ENCODE results near the gene DUOX1. TPM values are rescaled to one million over a fixed set of nuclear protein-coding genes. Genes with fewer than 3 reads are reported as not detected.

The DUOX1 gene
- total RNA-seq, 2 donors from 2014 or later, result 0.45 to 0.96 TPM

GRCh38 chr15:45113380-45113990, 16.3 kb upstream of the DUOX1 start:
- intact Hi-C loops (cut with DNase I), result no loop called here
- H3K9me3 ChIP-seq, result no peaks in the 10 kb centered on the region
- TF ChIP-seq, protein P1, sequence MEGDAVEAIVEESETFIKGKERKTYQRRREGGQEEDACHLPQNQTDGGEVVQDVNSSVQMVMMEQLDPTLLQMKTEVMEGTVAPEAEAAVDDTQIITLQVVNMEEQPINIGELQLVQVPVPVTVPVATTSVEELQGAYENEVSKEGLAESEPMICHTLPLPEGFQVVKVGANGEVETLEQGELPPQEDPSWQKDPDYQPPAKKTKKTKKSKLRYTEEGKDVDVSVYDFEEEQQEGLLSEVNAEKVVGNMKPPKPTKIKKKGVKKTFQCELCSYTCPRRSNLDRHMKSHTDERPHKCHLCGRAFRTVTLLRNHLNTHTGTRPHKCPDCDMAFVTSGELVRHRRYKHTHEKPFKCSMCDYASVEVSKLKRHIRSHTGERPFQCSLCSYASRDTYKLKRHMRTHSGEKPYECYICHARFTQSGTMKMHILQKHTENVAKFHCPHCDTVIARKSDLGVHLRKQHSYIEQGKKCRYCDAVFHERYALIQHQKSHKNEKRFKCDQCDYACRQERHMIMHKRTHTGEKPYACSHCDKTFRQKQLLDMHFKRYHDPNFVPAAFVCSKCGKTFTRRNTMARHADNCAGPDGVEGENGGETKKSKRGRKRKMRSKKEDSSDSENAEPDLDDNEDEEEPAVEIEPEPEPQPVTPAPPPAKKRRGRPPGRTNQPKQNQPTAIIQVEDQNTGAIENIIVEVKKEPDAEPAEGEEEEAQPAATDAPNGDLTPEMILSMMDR (IDR thresholded peaks at IDR 0.05), result no peak
- peaks cover 57% of the 10 kb centered on the region for H3K27me3 ChIP-seq
- H3K36me3 ChIP-seq, result no peaks in the 10 kb centered on the region
- peak overlapping the region; percentile 48 for H3K4me3 ChIP-seq
- H3K9ac ChIP-seq (ENCODE audit: low read depth in 2 of 2, low read length in 2 of 2), result no peak overlapping the region
- DNase-seq, result no peak
- no peak overlapping the region for H3K27ac ChIP-seq
- H3K4me1 ChIP-seq, result peaks cover 3% of the 10 kb centered on the region

GRCh38 chr15:45114076-45114750, 15.6 kb upstream of the DUOX1 start, which contains the start of the genes DUOX2 and DUOXA2:
TSS of gene DUOX2 (minus strand) at chr15:45114172. CDS start at chr15:45113411, 761 bp downstream.
TSS of gene DUOXA2 (plus strand) at chr15:45114326. CDS start at chr15:45114606, 280 bp downstream.
- intact Hi-C loops (cut with DNase I), result no loop called here
- Histone ChIP-seq H3K4me1 (peaks cover 3% of the 10 kb centered on the region), H3K36me3 (no peaks in the 10 kb centered on the region), H3K27me3 (peaks cover 57% of the 10 kb centered on the region), H3K9ac (ENCODE audit: low read depth in 2 of 2, low read length in 2 of 2) (no peak within 1 kb of the TSS), H3K9me3 (no peaks in the 10 kb centered on the region), H3K27ac (no peak within 1 kb of the TSS), H3K4me3 (peak within 1 kb of the TSS; percentile 48)
- TF ChIP-seq, protein P1 (IDR thresholded peaks at IDR 0.05), result no peak
- DNase-seq, result peak; percentile 39

- DNase-seq, result no peak
- H3K4me3 ChIP-seq, result peak overlapping the region; percentile 48
- intact Hi-C loops (cut with DNase I), result loop anchor here (5.0 kb wide), 2 partner anchors 62 to 147 kb away; no protein-coding TSS in a partner anchor
Measured at GRCh38 chr15:45114751-45115085, 15.1 kb upstream of the DUOX1 start.

DNA sequence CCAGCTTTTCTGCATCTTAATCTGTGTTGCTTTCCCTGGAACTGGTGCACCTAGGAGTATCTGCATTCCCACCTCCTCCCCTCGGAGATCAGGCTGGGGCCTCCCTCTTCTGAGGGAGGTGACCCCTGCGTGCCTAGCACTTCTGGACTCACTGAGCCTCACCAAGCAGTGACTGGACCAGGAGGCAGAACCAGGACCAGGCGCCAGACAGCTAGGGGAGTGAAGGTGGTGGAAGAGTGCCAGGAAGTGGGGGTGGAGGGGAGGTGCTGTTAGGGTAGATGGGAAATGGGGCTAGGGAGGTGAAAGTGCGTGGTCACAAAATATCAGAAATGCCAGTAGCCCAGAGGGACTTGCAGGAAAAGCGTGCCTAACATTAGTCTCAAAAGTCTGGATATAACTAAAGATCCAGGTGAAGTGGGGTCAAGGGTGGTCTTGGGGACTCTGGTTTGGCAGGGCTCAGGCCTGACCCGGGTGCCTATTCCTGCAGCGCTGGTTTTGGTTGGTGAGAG, 14.4 kb upstream of the DUOX1 start:
- intact Hi-C loops (cut with DNase I), result loop anchor here (5.0 kb wide), 2 partner anchors 63 to 148 kb away; no protein-coding TSS in a partner anchor
- no peaks in the 10 kb centered on the region for H3K36me3 ChIP-seq
- no peaks in the 10 kb centered on the region for H3K9me3 ChIP-seq
- H3K9ac ChIP-seq (ENCODE audit: low read depth in 2 of 2, low read length in 2 of 2), result no peak overlapping the region
- peak overlapping the region; percentile 48 for H3K4me3 ChIP-seq
- no peak overlapping the region for H3K27ac ChIP-seq
- H3K4me1 ChIP-seq, result peaks cover 3% of the 10 kb centered on the region
- TF ChIP-seq, protein P1 (IDR thresholded peaks at IDR 0.05), result no peak
- no peak for DNase-seq
- H3K27me3 ChIP-seq, result peaks cover 57% of the 10 kb centered on the region

More at GRCh38 chr15:45114751-45115085, 15.1 kb upstream of the DUOX1 start:
- H3K9ac ChIP-seq (ENCODE audit: low read depth in 2 of 2, low read length in 2 of 2), result no peak overlapping the region
- H3K9me3 ChIP-seq, result no peaks in the 10 kb centered on the region
- H3K4me1 ChIP-seq, result peaks cover 3% of the 10 kb centered on the region
- H3K27me3 ChIP-seq, result peaks cover 57% of the 10 kb centered on the region
- TF ChIP-seq, protein P1 (IDR thresholded peaks at IDR 0.05), result no peak
- H3K36me3 ChIP-seq, result no peaks in the 10 kb centered on the region
- H3K27ac ChIP-seq, result no peak overlapping the region

DNA sequence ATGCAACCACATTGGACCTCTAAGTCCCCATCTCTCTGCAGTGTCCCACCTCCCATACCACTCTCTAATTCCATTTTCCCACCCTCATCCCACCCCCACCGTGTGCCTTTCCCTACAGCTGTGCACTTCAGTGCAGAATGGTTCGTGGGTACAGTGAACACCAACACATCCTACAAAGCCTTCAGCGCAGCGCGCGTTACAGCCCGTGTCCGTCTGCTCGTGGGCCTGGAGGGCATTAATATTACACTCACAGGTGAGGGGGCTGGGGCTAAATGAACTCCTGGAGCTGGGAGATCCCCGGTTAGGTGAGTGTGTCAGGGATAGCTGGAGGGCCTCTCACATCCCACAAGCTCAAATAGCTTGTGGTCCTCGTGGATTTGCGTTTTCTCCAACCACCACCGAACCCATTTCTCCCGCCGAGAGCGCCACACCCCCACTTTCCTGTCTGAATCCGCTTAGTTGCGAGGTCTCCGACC, 13.8 kb upstream of the DUOX1 start:
- H3K4me1 ChIP-seq, result peaks cover 3% of the 10 kb centered on the region
- no peak overlapping the region for H3K27ac ChIP-seq
- intact Hi-C loops (cut with DNase I), result loop anchor here (5.0 kb wide), 2 partner anchors 64 to 149 kb away; no protein-coding TSS in a partner anchor
- DNase-seq, result no peak
- no peak overlapping the region for H3K9ac ChIP-seq (ENCODE audit: low read depth in 2 of 2, low read length in 2 of 2)
- peaks cover 57% of the 10 kb centered on the region for H3K27me3 ChIP-seq
- no peaks in the 10 kb centered on the region for H3K9me3 ChIP-seq
- TF ChIP-seq, protein P1 (IDR thresholded peaks at IDR 0.05), result no peak
- H3K4me3 ChIP-seq, result peak overlapping the region; percentile 12
- no peaks in the 10 kb centered on the region for H3K36me3 ChIP-seq
